HL-60 (cell line): ENCODE data around the gene ARHGEF6.

ENCODE experiments used
- CTCF ChIP-seq: IDR thresholded peaks from one replicate; pipeline ENCODE4 v1.5.1; 2011; ENCODE audit warnings: low read length, control low read depth, inconsistent platforms; ENCODE audit not compliant: insufficient read depth
- POLR2AphosphoS5 ChIP-seq: IDR thresholded peaks from 2 replicates; pipeline ENCODE4 v1.6.1; 2012; ENCODE audit warnings: low read depth
- REST ChIP-seq: IDR thresholded peaks from 2 replicates; pipeline ENCODE4 v1.6.1; 2012; ENCODE audit warnings: low read depth; ENCODE audit not compliant: insufficient replicate concordance
- SPI1 ChIP-seq: IDR thresholded peaks from 2 replicates; pipeline ENCODE4 v1.6.1; 2012; ENCODE audit warnings: low read depth, mild to moderate bottlenecking, borderline replicate concordance

GRCh38 chrX:136650811-136651210, 129.9 kb downstream of the ARHGEF6 start:
- no peak for TF ChIP-seq CTCF
- TF ChIP-seq REST = no peak
- TF ChIP-seq POLR2AphosphoS5 = no peak
- TF ChIP-seq SPI1 = no peak
